Brain microvascular endothelial cell (primary cell): ENCODE results near the gene DSC1.

ENCODE experiments used
- DNase-seq: peaks from one replicate; pipeline ENCODE4 v3.0.0-alpha.2; 2020
- H3K27ac ChIP-seq: fragments of 250-450 bp; sonication (Bioruptor Pico); 2 replicates; pipeline ENCODE4 v1.5.1; 2020; ENCODE audit warnings: mild to moderate bottlenecking, moderate library complexity
- H3K27me3 ChIP-seq: fragments of 250-450 bp; sonication (Bioruptor Pico); replicated peaks from 2 replicates; pipeline ENCODE4 v1.5.1; 2020; ENCODE audit warnings: mild to moderate bottlenecking
- H3K36me3 ChIP-seq: fragments of 250-450 bp; sonication (Bioruptor Pico); replicated peaks from 2 replicates; pipeline ENCODE4 v1.5.1; 2020; ENCODE audit warnings: mild to moderate bottlenecking
- H3K4me3 ChIP-seq: 2 replicates; pipeline ENCODE4 v1.5.1; 2011; ENCODE audit warnings: low read depth, mild to moderate bottlenecking, control low read depth, low read length, moderate library complexity
- CTCF ChIP-seq: IDR thresholded peaks from 2 replicates; pipeline ENCODE4 v1.5.1; 2011; ENCODE audit warnings: low read depth, mild to moderate bottlenecking, moderate library complexity, low read length, control low read depth, inconsistent platforms; ENCODE audit errors: missing control alignments
- in situ Hi-C: cut with HindIII; loops from 2 replicates; pipeline ENCODE4 v1.10.0; 2017; ENCODE audit warnings: low sequenced_read_pairs, low pct_ligation_motif_present

The DSC1 gene

GRCh38 chr18:31101183-31102024, 61.3 kb downstream of the DSC1 start:
- DNase-seq, result no peak
- H3K36me3 ChIP-seq, result no peaks in the 10 kb centered on the region
- H3K27ac ChIP-seq, result no peak overlapping the region
- in situ Hi-C loops, result no loop called here
- peak; percentile 37 for TF ChIP-seq CTCF
- H3K27me3 ChIP-seq, result peaks cover 21% of the 10 kb centered on the region
- H3K4me3 ChIP-seq, result peak overlapping the region; percentile 63

GRCh38 chr18:31100436-31101182, 62.0 kb downstream of the DSC1 start:
- no peak for TF ChIP-seq CTCF
- no peak overlapping the region for H3K27ac ChIP-seq
- peaks cover 21% of the 10 kb centered on the region for H3K27me3 ChIP-seq
- no peak for DNase-seq
- in situ Hi-C loops, result no loop called here
- no peaks in the 10 kb centered on the region for H3K36me3 ChIP-seq
- H3K4me3 ChIP-seq, result peak overlapping the region; percentile 63

GRCh38 chr18:31099450-31100230, 63.0 kb downstream of the DSC1 start:
- no peak for TF ChIP-seq CTCF
- Histone ChIP-seq H3K27me3 (peaks cover 21% of the 10 kb centered on the region), H3K4me3 (no peak overlapping the region), H3K36me3 (no peaks in the 10 kb centered on the region), H3K27ac (no peak overlapping the region)
- in situ Hi-C loops, result no loop called here
- DNase-seq, result no peak

GRCh38 chr18:31098878-31099277, 63.8 kb downstream of the DSC1 start:
- no peak overlapping the region for H3K4me3 ChIP-seq
- in situ Hi-C loops, result no loop called here

GRCh38 chr18:31097666-31098065, 65.0 kb downstream of the DSC1 start:
- DNase-seq, result no peak
- in situ Hi-C loops, result no loop called here
- Histone ChIP-seq H3K27ac (no peak overlapping the region), H3K27me3 (peaks cover 21% of the 10 kb centered on the region), H3K4me3 (no peak overlapping the region), H3K36me3 (no peaks in the 10 kb centered on the region)
- no peak for TF ChIP-seq CTCF

More at GRCh38 chr18:31098878-31099277, 63.8 kb downstream of the DSC1 start:
- H3K27me3 ChIP-seq, result peaks cover 21% of the 10 kb centered on the region
- DNase-seq, result no peak
- no peak for TF ChIP-seq CTCF
- H3K27ac ChIP-seq, result no peak overlapping the region
- no peaks in the 10 kb centered on the region for H3K36me3 ChIP-seq
